GM23338 (cell line): ENCODE results near the gene CACNA1F. TPM values are rescaled to one million over a fixed set of nuclear protein-coding genes. Genes with fewer than 3 reads are reported as not detected.

Experiments
- ATAC-seq: fragments of 200-7000 bp; cut with Tn5 transposase; 3 replicates; pipeline ENCODE4 v1.9.1; 2020
- DNase-seq: peaks from one replicate; pipeline ENCODE4 v3.0.0-alpha.2; 2015; ENCODE audit warnings: low spot score
- H2AFZ ChIP-seq: fragments of 200-600 bp; sonication (generic); 2 replicates; pipeline ENCODE4 v1.8.0; 2016; ENCODE audit warnings: antibody characterized with exemption, mild to moderate bottlenecking, moderate library complexity
- H3F3A ChIP-seq: fragments of 200-600 bp; sonication (generic); replicated peaks from 2 replicates; pipeline ENCODE4 v1.8.0; 2017; ENCODE audit warnings: antibody characterized with exemption, mixed run types, low read depth
- H3K27ac ChIP-seq: fragments of 200-600 bp; sonication (generic); 2 replicates; pipeline ENCODE4 v1.6.1; 2016; ENCODE audit warnings: low read depth
- H3K27me3 ChIP-seq: fragments of 200-600 bp; sonication (generic); 2 replicates; pipeline ENCODE4 v1.8.0; 2016; ENCODE audit warnings: mild to moderate bottlenecking, mixed run types, moderate library complexity; ENCODE audit not compliant: insufficient read depth
- H3K36me3 ChIP-seq: fragments of 200-600 bp; sonication (generic); 2 replicates; pipeline ENCODE4 v1.8.0; 2016; ENCODE audit warnings: mild to moderate bottlenecking; ENCODE audit not compliant: insufficient read depth
- H3K4me1 ChIP-seq: fragments of 200-600 bp; sonication (generic); 2 replicates; pipeline ENCODE4 v1.8.0; 2016; ENCODE audit warnings: mild to moderate bottlenecking, moderate library complexity; ENCODE audit not compliant: insufficient read depth
- H3K4me2 ChIP-seq: fragments of 200-600 bp; sonication (generic); 2 replicates; pipeline ENCODE4 v1.7.1; 2017; ENCODE audit warnings: mixed run types
- H3K4me3 ChIP-seq: fragments of 200-600 bp; sonication (generic); 2 replicates; pipeline ENCODE4 v1.6.1; 2016; ENCODE audit warnings: mixed run types
- H3K79me2 ChIP-seq: fragments of 200-600 bp; sonication (generic); replicated peaks from 2 replicates; pipeline ENCODE4 v1.8.0; 2017; ENCODE audit warnings: mild to moderate bottlenecking; ENCODE audit not compliant: insufficient read depth
- H3K9me2 ChIP-seq: fragments of 200-600 bp; sonication (generic); 2 replicates; pipeline ENCODE4 v1.8.0; 2017; ENCODE audit not compliant: insufficient read depth
- H4K20me1 ChIP-seq: fragments of 200-600 bp; sonication (generic); replicated peaks from 2 replicates; pipeline ENCODE4 v1.8.0; 2017; ENCODE audit warnings: mild to moderate bottlenecking; ENCODE audit not compliant: insufficient read depth
- H3K27ac Mint-ChIP-seq: 2 replicates; pipeline ENCODE4 v1.8.0; 2020; ENCODE audit warnings: inconsistent platforms, mild to moderate bottlenecking, moderate library complexity, mixed read lengths
- H3K27me3 Mint-ChIP-seq: 3 replicates; pipeline ENCODE4 v1.8.0; 2022; ENCODE audit warnings: low read depth, mild to moderate bottlenecking, moderate library complexity, mixed read lengths, inconsistent platforms; ENCODE audit not compliant: insufficient read depth, poor library complexity
- H3K36me3 Mint-ChIP-seq: 3 replicates; pipeline ENCODE4 v1.8.0; 2021; ENCODE audit warnings: low read depth, mild to moderate bottlenecking, inconsistent platforms, moderate library complexity, mixed read lengths
- H3K4me1 Mint-ChIP-seq: 3 replicates; pipeline ENCODE4 v1.8.0; 2020; ENCODE audit warnings: mild to moderate bottlenecking, inconsistent platforms, mixed read lengths
- H3K4me3 Mint-ChIP-seq: 3 replicates; pipeline ENCODE4 v1.8.0; 2021; ENCODE audit warnings: moderate library complexity, mild to moderate bottlenecking, inconsistent platforms, mixed read lengths
- H3K9me3 Mint-ChIP-seq: 3 replicates; pipeline ENCODE4 v1.8.0; 2020; ENCODE audit warnings: moderate library complexity, mild to moderate bottlenecking, inconsistent platforms, mixed read lengths
- CREB1 ChIP-seq: fragments of 250-450 bp; sonication (Bioruptor Pico); IDR thresholded peaks from 2 replicates; pipeline ENCODE4 v1.5.0; 2020; ENCODE audit warnings: low read depth, mild to moderate bottlenecking, moderate library complexity
- EZH2 ChIP-seq: fragments of 200-600 bp; sonication (generic); IDR thresholded peaks from one replicate; pipeline ENCODE4 v1.8.0; 2017; ENCODE audit warnings: antibody characterized with exemption, mild to moderate bottlenecking, low read depth; ENCODE audit not compliant: unreplicated experiment
- EZH2phosphoT487 ChIP-seq: fragments of 200-600 bp; sonication (generic); IDR thresholded peaks from one replicate; pipeline ENCODE4 v1.8.1; 2018; ENCODE audit warnings: antibody characterized with exemption; ENCODE audit not compliant: unreplicated experiment
- NANOG ChIP-seq: IDR thresholded peaks from 2 replicates; pipeline ENCODE4 v1.6.1; 2016; ENCODE audit warnings: antibody characterized with exemption, borderline replicate concordance
- POLR2AphosphoS5 ChIP-seq: IDR thresholded peaks from 2 replicates; pipeline ENCODE4 v1.6.1; 2016; ENCODE audit warnings: antibody characterized with exemption, low read depth
- REST ChIP-seq: IDR thresholded peaks from one replicate; pipeline ENCODE4 v1.6.1; 2018; ENCODE audit warnings: antibody characterized with exemption; ENCODE audit not compliant: unreplicated experiment
- STAT1 ChIP-seq: IDR thresholded peaks from one replicate; pipeline ENCODE4 v1.6.1; 2016; ENCODE audit warnings: antibody characterized with exemption; ENCODE audit not compliant: unreplicated experiment
- ZNF114 ChIP-seq: fragments of 250-450 bp; sonication (Bioruptor Pico); IDR thresholded peaks from 2 replicates; pipeline ENCODE4 v1.5.0; 2020; ENCODE audit warnings: mild to moderate bottlenecking, moderate library complexity
- ZNF462 ChIP-seq: fragments of 250-450 bp; sonication (Bioruptor Pico); IDR thresholded peaks from 2 replicates; pipeline ENCODE4 v1.5.0; 2020; ENCODE audit warnings: mild to moderate bottlenecking, moderate library complexity
- polyA plus RNA-seq: library from polyadenylated mRNA; unstranded; fragments of >200 nt; fragmentation: Nextera tagmentation; extraction: Ambion mirVana; gene quantifications from 2 replicates; pipeline ENCODE4 v1.2.1, GENCODE V29; 2016
- total RNA-seq: library from RNA; depleted of rRNA; stranded (reverse); fragments of >200 nt; shearing (Covaris generic); gene quantifications from 2 replicates; pipeline ENCODE4 v1.2.3, GENCODE V29; 2014

CACNA1F gene
- total and polyA plus RNA-seq, 2 experiments from 2014 or later, result 0.44 to 0.90 TPM

DNA sequence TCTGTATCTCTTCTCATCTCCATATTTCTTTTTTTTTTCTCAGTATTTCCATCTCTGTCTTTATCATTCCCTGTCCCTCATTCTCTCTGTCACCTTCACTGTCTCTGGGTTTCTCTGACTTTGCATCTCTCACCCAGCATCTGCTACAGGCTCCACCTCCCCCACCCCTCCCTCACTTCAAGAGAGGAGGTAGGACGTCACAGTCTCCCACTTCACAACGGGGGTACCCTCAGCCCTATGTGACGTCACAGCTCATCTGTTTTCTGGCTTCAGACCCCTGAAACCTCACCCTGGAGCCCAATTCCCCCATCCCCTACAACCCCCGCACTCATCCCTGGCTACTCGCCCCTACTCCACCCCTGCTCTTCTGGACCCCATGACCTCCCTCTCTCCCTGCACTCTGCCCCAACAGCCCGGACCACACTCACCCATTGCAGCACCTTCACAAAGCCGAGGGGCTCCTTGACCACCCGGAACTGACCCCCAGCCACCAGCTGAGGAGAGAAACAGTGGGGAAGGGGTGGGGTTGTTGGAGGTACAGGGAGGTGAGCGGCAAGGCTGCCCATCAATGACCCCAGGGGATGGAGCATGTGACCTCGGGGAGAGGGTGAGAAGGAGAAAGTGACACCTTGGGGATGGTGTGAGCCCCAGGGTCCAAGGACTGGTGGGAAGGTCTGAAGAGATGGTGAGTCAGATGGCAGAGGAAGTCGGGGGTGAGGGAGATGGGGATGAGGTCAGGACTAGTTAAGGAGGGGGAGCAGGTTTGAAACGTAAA lies 34.4 kb downstream of the CACNA1F start:
- DNase-seq, result peak; percentile 18
- no peaks in the 10 kb centered on the region for H3K9me2 ChIP-seq
- peak overlapping the region; percentile 79 for H3K4me2 ChIP-seq
- H3K4me3 Mint-ChIP-seq, result peak overlapping the region; percentile 71
- H3K27ac ChIP-seq, result no peak overlapping the region
- no peaks in the 10 kb centered on the region for H3K27me3 ChIP-seq
- H3K36me3 Mint-ChIP-seq, result no peaks in the 10 kb centered on the region; the same call in 2 of the 3 replicates
- H3K4me1 Mint-ChIP-seq, result peaks cover 20% of the 10 kb centered on the region
- no peaks in the 10 kb centered on the region for H4K20me1 ChIP-seq
- H3K27ac Mint-ChIP-seq, result no peak overlapping the region
- H3K9me3 Mint-ChIP-seq, result no peaks in the 10 kb centered on the region
- peak overlapping the region; percentile 58 for H3K4me3 ChIP-seq
- no peaks in the 10 kb centered on the region for H3F3A ChIP-seq
- no peaks in the 10 kb centered on the region for H3K36me3 ChIP-seq
- no peak overlapping the region for H2AFZ ChIP-seq
- ATAC-seq, result peak; percentile 14
- peaks cover 2% of the 10 kb centered on the region for H3K27me3 Mint-ChIP-seq
- TF ChIP-seq ZNF462 (CRISPR knock-in tag) (no peak), CREB1 (CRISPR knock-in tag) (peak; percentile 79)
- no peaks in the 10 kb centered on the region for H3K79me2 ChIP-seq
- no peaks in the 10 kb centered on the region for H3K4me1 ChIP-seq

- H3K27me3 ChIP-seq, result no peaks in the 10 kb centered on the region
- no peaks in the 10 kb centered on the region for H3K27me3 Mint-ChIP-seq
- H3K79me2 ChIP-seq, result no peaks in the 10 kb centered on the region
- H3K4me2 ChIP-seq, result no peak overlapping the region
- no peak overlapping the region for H3K27ac Mint-ChIP-seq
- H2AFZ ChIP-seq, result no peak overlapping the region
- H3K4me3 ChIP-seq, result no peak overlapping the region
- no peak overlapping the region for H3K27ac ChIP-seq
- no peaks in the 10 kb centered on the region for H3F3A ChIP-seq
- no peaks in the 10 kb centered on the region for H3K4me1 ChIP-seq
- ATAC-seq (no peak), DNase-seq (no peak)
- peaks cover 27% of the 10 kb centered on the region for H3K4me1 Mint-ChIP-seq
- no peaks in the 10 kb centered on the region for H3K36me3 ChIP-seq
- no peaks in the 10 kb centered on the region for H3K9me3 Mint-ChIP-seq
- H3K4me3 Mint-ChIP-seq, result no peak overlapping the region; the same call in 2 of the 3 replicates
- H3K9me2 ChIP-seq, result no peaks in the 10 kb centered on the region
- no peaks in the 10 kb centered on the region; the same call in 2 of the 3 replicates for H3K36me3 Mint-ChIP-seq
- H4K20me1 ChIP-seq, result no peaks in the 10 kb centered on the region
- TF ChIP-seq STAT1 (no peak), NANOG (no peak), EZH2phosphoT487 (no peak), POLR2AphosphoS5 (no peak), EZH2 (no peak), REST (no peak), ZNF114 (CRISPR knock-in tag) (no peak)
These were observed 35.5 kb downstream of the CACNA1F start for GRCh38 chrX:49197543-49198087.
